NCI-H2107 treated with DMSO at 0.1 percent for 48 hours (cell line): ENCODE measurements around the gene C17orf113.

Source experiments
- DNase-seq: peaks from one replicate; lab custom pipeline; 2025; ENCODE audit not compliant: unreplicated experiment; lab: John Stamatoyannopoulos, UW

C17orf113 gene

GRCh38 chr17:42072323-42073187, 22.2 kb upstream of the C17orf113 start:
- no peak for DNase-seq

GRCh38 chr17:42071810-42072209, 21.4 kb upstream of the C17orf113 start:
- DNase-seq: no peak

GRCh38 chr17:42068979-42069378, 18.6 kb upstream of the C17orf113 start:
- no peak for DNase-seq

GRCh38 chr17:42067371-42068091, 17.1 kb upstream of the C17orf113 start:
- DNase-seq: no peak

- DNase-seq: no peak
These were observed 14.8 kb upstream of the C17orf113 start for GRCh38 chr17:42065201-42065600.

- DNase-seq: no peak
These were observed 12.3 kb upstream of the C17orf113 start for GRCh38 chr17:42062681-42063080.

GRCh38 chr17:42061646-42062487, 11.5 kb upstream of the C17orf113 start:
- DNase-seq: no peak

- no peak for DNase-seq
These were observed 9.8 kb upstream of the C17orf113 start for GRCh38 chr17:42060231-42060630.

GRCh38 chr17:42059815-42060214, 9.4 kb upstream of the C17orf113 start:
- no peak for DNase-seq

GRCh38 chr17:42058063-42058462, 7.7 kb upstream of the C17orf113 start:
- DNase-seq: no peak

GRCh38 chr17:42056635-42057034, 6.2 kb upstream of the C17orf113 start:
- DNase-seq: no peak

- DNase-seq: no peak
These were observed 5.1 kb upstream of the C17orf113 start for GRCh38 chr17:42055496-42055895.

GRCh38 chr17:42055027-42055426, 4.6 kb upstream of the C17orf113 start:
- no peak for DNase-seq

- DNase-seq: no peak
These were observed 3.5 kb upstream of the C17orf113 start for GRCh38 chr17:42053731-42054500.

GRCh38 chr17:42052346-42052877, 2.0 kb upstream of the C17orf113 start:
- no peak for DNase-seq

- DNase-seq: no peak
These were observed 1.2 kb upstream of the C17orf113 start for GRCh38 chr17:42051645-42052044.

GRCh38 chr17:42051013-42051400, 606 bp upstream of the C17orf113 start:
- DNase-seq: no peak

GRCh38 chr17:42049834-42050392, 488 bp downstream of the C17orf113 start:
- DNase-seq: no peak

- DNase-seq: no peak
These were observed 3.1 kb downstream of the C17orf113 start for GRCh38 chr17:42047343-42047742.

GRCh38 chr17:42045719-42046118, 4.7 kb downstream of the C17orf113 start:
- DNase-seq: no peak
